HCT116 (cell line): Measurements from ENCODE around the gene PAOX.

Experiments used
- CEBPB ChIP-seq: IDR thresholded peaks from 2 replicates; pipeline ENCODE4 v1.6.1; 2012; ENCODE audit warnings: low read depth
- EGR1 ChIP-seq: IDR thresholded peaks from 2 replicates; pipeline ENCODE4 v1.6.1; 2012; ENCODE audit warnings: low read depth
- ELF1 ChIP-seq: IDR thresholded peaks from 2 replicates; pipeline ENCODE4 v1.6.1; 2012; ENCODE audit warnings: low read depth, borderline replicate concordance
- EZH2phosphoT487 ChIP-seq: fragments of 200-600 bp; IDR thresholded peaks from 2 replicates; pipeline ENCODE4 v1.6.1; 2018; ENCODE audit warnings: antibody characterized with exemption, borderline replicate concordance
- FOSL1 ChIP-seq: IDR thresholded peaks from 2 replicates; pipeline ENCODE4 v1.6.1; 2012; ENCODE audit warnings: low read depth
- POLR2A ChIP-seq: IDR thresholded peaks from 2 replicates; pipeline ENCODE4 v1.7.0; 2011; ENCODE audit warnings: borderline replicate concordance; ENCODE audit not compliant: insufficient read depth, insufficient read length; ENCODE audit errors: extremely low read depth
- POLR2AphosphoS5 ChIP-seq: IDR thresholded peaks from 2 replicates; pipeline ENCODE4 v1.6.1; 2011; ENCODE audit warnings: mild to moderate bottlenecking, low read depth, low read length, moderate library complexity
- RAD21 ChIP-seq: IDR thresholded peaks from 2 replicates; pipeline ENCODE4 v1.6.1; 2012; ENCODE audit warnings: low read depth, mild to moderate bottlenecking
- SIN3A ChIP-seq: IDR thresholded peaks from 2 replicates; pipeline ENCODE4 v1.6.1; 2012; ENCODE audit warnings: low read depth
- SP1 ChIP-seq: IDR thresholded peaks from 2 replicates; pipeline ENCODE4 v1.6.1; 2012; ENCODE audit warnings: low read depth
- TF ChIP-seq, protein P1 (sequence below): IDR thresholded peaks from 2 replicates; pipeline ENCODE4 v1.6.1; 2011; ENCODE audit warnings: mild to moderate bottlenecking, low read length, moderate library complexity; ENCODE audit not compliant: insufficient replicate concordance; ENCODE audit errors: extremely low read depth
- TF ChIP-seq, protein P2 (sequence below), 3 experiments: fragments of 200-600 bp in 1 of 3; sonication (generic) in 1 of 3; IDR thresholded peaks in 2 of 3; conservative IDR thresholded peaks in 1 of 3; 2 replicates each; pipeline ENCODE4 v1.5.1; 2012 to 2017; ENCODE audit warnings: low read depth in 2 of 3, low read length in 2 of 3, antibody characterized with exemption in 1 of 3, borderline replicate concordance in 1 of 3, control low read depth in 1 of 3, mild to moderate bottlenecking in 1 of 3, mixed read lengths in 1 of 3, mixed run types in 1 of 3, moderate library complexity in 1 of 3; ENCODE audit not compliant: insufficient read depth in 1 of 3
- TF ChIP-seq, protein P3 (sequence below): IDR thresholded peaks from 2 replicates; pipeline ENCODE4 v1.6.1; 2012; ENCODE audit warnings: low read depth

DNA sequence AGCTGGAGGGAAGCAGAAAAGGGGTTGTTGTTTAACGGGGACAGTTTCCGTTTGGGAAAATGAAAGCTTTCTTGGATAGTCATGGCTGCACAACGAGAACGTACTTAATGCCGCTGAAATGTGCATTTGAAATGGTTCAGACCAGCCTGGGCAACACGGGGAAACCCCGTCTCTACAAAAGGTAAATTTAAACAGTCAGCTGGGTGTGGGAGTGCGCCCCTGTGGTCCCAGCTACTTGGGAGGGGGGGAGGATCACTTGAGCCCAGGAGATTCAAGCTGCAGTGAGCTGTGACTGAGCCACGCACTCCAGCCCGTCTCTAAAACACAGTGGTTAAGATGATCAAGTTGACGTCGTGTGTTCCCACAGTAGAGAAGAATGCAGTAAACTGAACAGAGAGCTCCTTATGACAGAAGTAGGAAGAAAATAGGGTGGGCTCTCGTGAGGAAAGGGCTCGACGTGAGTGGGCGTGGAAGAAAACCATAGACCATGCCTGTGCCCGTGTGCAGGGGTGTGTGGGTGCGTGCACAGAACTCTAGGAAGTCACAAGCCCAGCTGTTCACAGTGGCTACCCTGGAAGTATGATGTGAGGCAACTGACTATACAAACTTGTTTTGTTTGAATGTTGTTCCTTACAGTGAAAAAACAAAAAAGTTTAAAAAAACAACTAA lies 17.2 kb upstream of the PAOX start:
- TF ChIP-seq POLR2A (no peak), EGR1 (no peak), EZH2phosphoT487 (no peak), RAD21 (no peak), SIN3A (no peak), POLR2AphosphoS5 (no peak), FOSL1 (no peak), CEBPB (no peak), ELF1 (no peak), SP1 (no peak)
- TF ChIP-seq, protein P1, sequence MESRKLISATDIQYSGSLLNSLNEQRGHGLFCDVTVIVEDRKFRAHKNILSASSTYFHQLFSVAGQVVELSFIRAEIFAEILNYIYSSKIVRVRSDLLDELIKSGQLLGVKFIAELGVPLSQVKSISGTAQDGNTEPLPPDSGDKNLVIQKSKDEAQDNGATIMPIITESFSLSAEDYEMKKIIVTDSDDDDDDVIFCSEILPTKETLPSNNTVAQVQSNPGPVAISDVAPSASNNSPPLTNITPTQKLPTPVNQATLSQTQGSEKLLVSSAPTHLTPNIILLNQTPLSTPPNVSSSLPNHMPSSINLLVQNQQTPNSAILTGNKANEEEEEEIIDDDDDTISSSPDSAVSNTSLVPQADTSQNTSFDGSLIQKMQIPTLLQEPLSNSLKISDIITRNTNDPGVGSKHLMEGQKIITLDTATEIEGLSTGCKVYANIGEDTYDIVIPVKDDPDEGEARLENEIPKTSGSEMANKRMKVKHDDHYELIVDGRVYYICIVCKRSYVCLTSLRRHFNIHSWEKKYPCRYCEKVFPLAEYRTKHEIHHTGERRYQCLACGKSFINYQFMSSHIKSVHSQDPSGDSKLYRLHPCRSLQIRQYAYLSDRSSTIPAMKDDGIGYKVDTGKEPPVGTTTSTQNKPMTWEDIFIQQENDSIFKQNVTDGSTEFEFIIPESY: no peak
- TF ChIP-seq, protein P2, sequence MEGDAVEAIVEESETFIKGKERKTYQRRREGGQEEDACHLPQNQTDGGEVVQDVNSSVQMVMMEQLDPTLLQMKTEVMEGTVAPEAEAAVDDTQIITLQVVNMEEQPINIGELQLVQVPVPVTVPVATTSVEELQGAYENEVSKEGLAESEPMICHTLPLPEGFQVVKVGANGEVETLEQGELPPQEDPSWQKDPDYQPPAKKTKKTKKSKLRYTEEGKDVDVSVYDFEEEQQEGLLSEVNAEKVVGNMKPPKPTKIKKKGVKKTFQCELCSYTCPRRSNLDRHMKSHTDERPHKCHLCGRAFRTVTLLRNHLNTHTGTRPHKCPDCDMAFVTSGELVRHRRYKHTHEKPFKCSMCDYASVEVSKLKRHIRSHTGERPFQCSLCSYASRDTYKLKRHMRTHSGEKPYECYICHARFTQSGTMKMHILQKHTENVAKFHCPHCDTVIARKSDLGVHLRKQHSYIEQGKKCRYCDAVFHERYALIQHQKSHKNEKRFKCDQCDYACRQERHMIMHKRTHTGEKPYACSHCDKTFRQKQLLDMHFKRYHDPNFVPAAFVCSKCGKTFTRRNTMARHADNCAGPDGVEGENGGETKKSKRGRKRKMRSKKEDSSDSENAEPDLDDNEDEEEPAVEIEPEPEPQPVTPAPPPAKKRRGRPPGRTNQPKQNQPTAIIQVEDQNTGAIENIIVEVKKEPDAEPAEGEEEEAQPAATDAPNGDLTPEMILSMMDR (IDR thresholded peaks at IDR 0.05 in 2 of 3, conservative IDR thresholded peaks at IDR 0.05 in 1 of 3; ENCODE audit: borderline replicate concordance in 1 of 3, insufficient read depth in 1 of 3, low read depth in 2 of 3, low read length in 2 of 3): no peak
- TF ChIP-seq, protein P3, sequence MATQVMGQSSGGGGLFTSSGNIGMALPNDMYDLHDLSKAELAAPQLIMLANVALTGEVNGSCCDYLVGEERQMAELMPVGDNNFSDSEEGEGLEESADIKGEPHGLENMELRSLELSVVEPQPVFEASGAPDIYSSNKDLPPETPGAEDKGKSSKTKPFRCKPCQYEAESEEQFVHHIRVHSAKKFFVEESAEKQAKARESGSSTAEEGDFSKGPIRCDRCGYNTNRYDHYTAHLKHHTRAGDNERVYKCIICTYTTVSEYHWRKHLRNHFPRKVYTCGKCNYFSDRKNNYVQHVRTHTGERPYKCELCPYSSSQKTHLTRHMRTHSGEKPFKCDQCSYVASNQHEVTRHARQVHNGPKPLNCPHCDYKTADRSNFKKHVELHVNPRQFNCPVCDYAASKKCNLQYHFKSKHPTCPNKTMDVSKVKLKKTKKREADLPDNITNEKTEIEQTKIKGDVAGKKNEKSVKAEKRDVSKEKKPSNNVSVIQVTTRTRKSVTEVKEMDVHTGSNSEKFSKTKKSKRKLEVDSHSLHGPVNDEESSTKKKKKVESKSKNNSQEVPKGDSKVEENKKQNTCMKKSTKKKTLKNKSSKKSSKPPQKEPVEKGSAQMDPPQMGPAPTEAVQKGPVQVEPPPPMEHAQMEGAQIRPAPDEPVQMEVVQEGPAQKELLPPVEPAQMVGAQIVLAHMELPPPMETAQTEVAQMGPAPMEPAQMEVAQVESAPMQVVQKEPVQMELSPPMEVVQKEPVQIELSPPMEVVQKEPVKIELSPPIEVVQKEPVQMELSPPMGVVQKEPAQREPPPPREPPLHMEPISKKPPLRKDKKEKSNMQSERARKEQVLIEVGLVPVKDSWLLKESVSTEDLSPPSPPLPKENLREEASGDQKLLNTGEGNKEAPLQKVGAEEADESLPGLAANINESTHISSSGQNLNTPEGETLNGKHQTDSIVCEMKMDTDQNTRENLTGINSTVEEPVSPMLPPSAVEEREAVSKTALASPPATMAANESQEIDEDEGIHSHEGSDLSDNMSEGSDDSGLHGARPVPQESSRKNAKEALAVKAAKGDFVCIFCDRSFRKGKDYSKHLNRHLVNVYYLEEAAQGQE: no peak
